ENCODE data around the gene CORO1C. TPM values are rescaled to one million over a fixed set of nuclear protein-coding genes. Genes with fewer than 3 reads are reported as not detected.

The CORO1C gene
- total and polyA plus RNA-seq, 2 donors (not counting 3 experiments of a cell fraction or from before 2014, with no cell fraction given), result 150 to 240 TPM

GRCh38 chr12:108607981-108608600 is 123.2 kb downstream of the CORO1C start:
- H4K20me1 ChIP-seq (replicated peaks; ENCODE audit: control insufficient read depth, extremely low read depth, insufficient read depth, low read length), result no peaks in the 10 kb centered on the region
- POLR2A ChIA-PET, result no interaction called here
- no peak overlapping the region for H2AFZ ChIP-seq (ENCODE audit: low read depth, low read length)
- H3K4me3 ChIP-seq (replicated peaks in 1 of 3; ENCODE audit: insufficient read depth in 1 of 3, low read depth in 1 of 3, low read length in 3 of 3), result no peak overlapping the region
- no peak for TF ChIP-seq FOS (IDR thresholded peaks at IDR 0.05; ENCODE audit: borderline replicate concordance, insufficient read depth, low read length)
- no peak for TF ChIP-seq MYC (IDR thresholded peaks at IDR 0.05; ENCODE audit: low read depth, low read length)
- no peak for TF ChIP-seq JUN (IDR thresholded peaks at IDR 0.05; ENCODE audit: borderline replicate concordance, insufficient read depth, insufficient read length, low read depth)
- no peaks in the 10 kb centered on the region for H3K27me3 ChIP-seq (ENCODE audit: control insufficient read depth in 2 of 2, insufficient read depth in 2 of 2, low read length in 2 of 2)
- no peaks in the 10 kb centered on the region for H3K36me3 ChIP-seq (ENCODE audit: control insufficient read depth in 2 of 2, extremely low read depth in 1 of 2, insufficient read depth in 2 of 2, low read length in 2 of 2)
- no peaks in the 10 kb centered on the region for H3K79me2 ChIP-seq (ENCODE audit: control insufficient read depth, insufficient read depth, low read length)
- CTCF ChIA-PET, result interaction anchor here (3.1 kb wide), 1 partner anchor 10 kb away, joined by 15 read pairs; no protein-coding TSS in a partner anchor
- no peak overlapping the region for H3K27ac ChIP-seq (ENCODE audit: insufficient read depth, low read depth, low read length)
- no peak for DNase-seq (ENCODE audit: low read depth, low spot score)
- H3K4me2 ChIP-seq (ENCODE audit: insufficient read depth, low read length), result no peak overlapping the region
- intact Hi-C loops (cut with micrococcal nuclease), result no loop called here
- no peak for FAIRE-seq
- BruUV-seq (replicated peaks), result no TSS peak
- no peaks in the 10 kb centered on the region for H3K9me3 ChIP-seq (replicated peaks; ENCODE audit: control insufficient read depth, insufficient read depth, low read length)
- no peaks in the 10 kb centered on the region for H3K9me1 ChIP-seq (replicated peaks; ENCODE audit: control insufficient read depth, extremely low read depth, insufficient read depth, low read length)
- no peak overlapping the region for H3K9ac ChIP-seq (replicated peaks; ENCODE audit: extremely low read depth, insufficient read depth, low read length)
- H3K4me1 ChIP-seq (ENCODE audit: control insufficient read depth, extremely low read depth, insufficient read depth, low read length), result no peaks in the 10 kb centered on the region
- dilution Hi-C loops (cut with MboI; ENCODE audit: extremely low pct_ligation_motif_present, low sequenced_read_pairs), result no loop called here

GRCh38 chr12:108606492-108606891 is 124.8 kb downstream of the CORO1C start:
- no peaks in the 10 kb centered on the region for H3K36me3 ChIP-seq (ENCODE audit: control insufficient read depth in 2 of 2, extremely low read depth in 1 of 2, insufficient read depth in 2 of 2, low read length in 2 of 2)
- no peak overlapping the region for H2AFZ ChIP-seq (ENCODE audit: low read depth, low read length)
- no peak overlapping the region for H3K4me3 ChIP-seq (replicated peaks in 1 of 3; ENCODE audit: insufficient read depth in 1 of 3, low read depth in 1 of 3, low read length in 3 of 3)
- no peaks in the 10 kb centered on the region for H3K27me3 ChIP-seq (ENCODE audit: control insufficient read depth in 2 of 2, insufficient read depth in 2 of 2, low read length in 2 of 2)
- dilution Hi-C loops (cut with MboI; ENCODE audit: extremely low pct_ligation_motif_present, low sequenced_read_pairs), result no loop called here
- H3K79me2 ChIP-seq (ENCODE audit: control insufficient read depth, insufficient read depth, low read length), result no peaks in the 10 kb centered on the region
- no peak overlapping the region for H3K9ac ChIP-seq (replicated peaks; ENCODE audit: extremely low read depth, insufficient read depth, low read length)
- no peak overlapping the region for H3K27ac ChIP-seq (ENCODE audit: insufficient read depth, low read depth, low read length)
- no peaks in the 10 kb centered on the region for H3K9me3 ChIP-seq (replicated peaks; ENCODE audit: control insufficient read depth, insufficient read depth, low read length)
- no peaks in the 10 kb centered on the region for H3K9me1 ChIP-seq (replicated peaks; ENCODE audit: control insufficient read depth, extremely low read depth, insufficient read depth, low read length)
- H4K20me1 ChIP-seq (replicated peaks; ENCODE audit: control insufficient read depth, extremely low read depth, insufficient read depth, low read length), result no peaks in the 10 kb centered on the region
- CTCF ChIA-PET, result interaction anchor here (1.6 kb wide), 1 partner anchor 9 kb away, joined by 3 read pairs; no protein-coding TSS in a partner anchor
- DNase-seq (ENCODE audit: low read depth, low spot score) (no peak), FAIRE-seq (no peak)
- no peak overlapping the region for H3K4me2 ChIP-seq (ENCODE audit: insufficient read depth, low read length)
- POLR2A ChIA-PET, result no interaction called here
- intact Hi-C loops (cut with micrococcal nuclease), result no loop called here
- BruUV-seq (replicated peaks), result no TSS peak
- TF ChIP-seq POLR2A (IDR thresholded peaks at IDR 0.05; ENCODE audit: low read depth, low read length) (no peak), EZH2 (IDR thresholded peaks at IDR 0.05; ENCODE audit: borderline replicate concordance, low read depth, low read length, severe bottlenecking) (no peak), POLR2AphosphoS5 (IDR thresholded peaks at IDR 0.05; ENCODE audit: insufficient read depth, low read depth, low read length) (no peak), MYC (IDR thresholded peaks at IDR 0.05; ENCODE audit: low read depth, low read length) (no peak), CTCF (IDR thresholded peaks at IDR 0.05; ENCODE audit: extremely low read depth in 1 of 2, insufficient read depth in 1 of 2, low read depth in 1 of 2, low read length in 2 of 2) (no peak), GATA2 (IDR thresholded peaks at IDR 0.05; ENCODE audit: insufficient read depth, insufficient read length, low read depth, low read length) (no peak), FOS (IDR thresholded peaks at IDR 0.05; ENCODE audit: borderline replicate concordance, insufficient read depth, low read length) (no peak), JUN (IDR thresholded peaks at IDR 0.05; ENCODE audit: borderline replicate concordance, insufficient read depth, insufficient read length, low read depth) (no peak), MAX (IDR thresholded peaks at IDR 0.05; ENCODE audit: insufficient read depth, insufficient read length) (no peak)
- H3K4me1 ChIP-seq (ENCODE audit: control insufficient read depth, extremely low read depth, insufficient read depth, low read length), result no peaks in the 10 kb centered on the region

Measured in endothelial cell of umbilical vein (primary cell).